HepG2 (cell line): ENCODE measurements around the gene CCDC80. TPM values are rescaled to one million over a fixed set of nuclear protein-coding genes. Genes with fewer than 3 reads are reported as not detected.

Source experiments
- ASH2L ChIP-seq: fragments of 300-600, 200-600 bp; sonication (generic); IDR thresholded peaks from 2 replicates; pipeline ENCODE4 v1.7.0; 2017; ENCODE audit warnings: low read depth, mild to moderate bottlenecking, moderate library complexity, mixed read lengths, low read length; ENCODE audit not compliant: insufficient read length
- ATM ChIP-seq: fragments of 450-650 bp; IDR thresholded peaks from 2 replicates; pipeline ENCODE4 v1.7.1; 2017; ENCODE audit warnings: mild to moderate bottlenecking, borderline replicate concordance
- CEBPB ChIP-seq: IDR thresholded peaks from 2 replicates; pipeline ENCODE4 v1.6.1; 2011; ENCODE audit warnings: low read depth, low read length, improper control_type of control experiment, borderline replicate concordance
- FIP1L1 ChIP-seq: fragments of 200-400 bp; formaldehyde crosslinking; IDR thresholded peaks from 2 replicates; pipeline ENCODE4 v1.6.1; 2018; ENCODE audit warnings: low read depth, mild to moderate bottlenecking, low read length, moderate library complexity, borderline replicate concordance; ENCODE audit not compliant: insufficient read depth
- GMEB1 ChIP-seq: sonication (generic); formaldehyde crosslinking; IDR thresholded peaks from 2 replicates; pipeline ENCODE4 v1.5.1; 2020; ENCODE audit warnings: missing genetic modification reagents, mild to moderate bottlenecking, borderline replicate concordance
- HMGXB4 ChIP-seq, 2 experiments: sonication (generic) in 1 of 2; formaldehyde crosslinking in 1 of 2; IDR thresholded peaks; 2 replicates each; pipeline versions ENCODE4 v1.4.0 to v1.6.1; 2018 to 2020; ENCODE audit warnings: missing genetic modification reagents in 2 of 2, borderline replicate concordance in 1 of 2, low read depth in 1 of 2, mild to moderate bottlenecking in 1 of 2, missing biosample characterization in 1 of 2
- MLX ChIP-seq: IDR thresholded peaks from 2 replicates; pipeline ENCODE4 v1.6.1; 2016
- NONO ChIP-seq, 2 experiments: fragments of 450-650 bp in 1 of 2; sonication (generic) in 1 of 2; formaldehyde crosslinking in 1 of 2; IDR thresholded peaks in 1 of 2; conservative IDR thresholded peaks in 1 of 2; 2 replicates each; pipeline versions ENCODE4 v1.6.1 to v1.8.0; 2017 to 2022; ENCODE audit warnings: mild to moderate bottlenecking in 1 of 2, missing genetic modification reagents in 1 of 2, moderate library complexity in 1 of 2
- RFX5 ChIP-seq: IDR thresholded peaks from 2 replicates; pipeline ENCODE4 v1.6.1; 2011; ENCODE audit warnings: low read depth, low read length, improper control_type of control experiment
- TMF1 ChIP-seq: sonication (generic); formaldehyde crosslinking; IDR thresholded peaks from 2 replicates; pipeline ENCODE4 v1.8.1; 2022; ENCODE audit warnings: low read depth, missing genetic modification reagents
- ZNF318 ChIP-seq: sonication (generic); formaldehyde crosslinking; IDR thresholded peaks from 2 replicates; pipeline ENCODE4 v1.4.0; 2020; ENCODE audit warnings: mild to moderate bottlenecking, missing genetic modification reagents
- ZNF496 ChIP-seq: sonication (generic); formaldehyde crosslinking; IDR thresholded peaks from 2 replicates; pipeline ENCODE4 v1.8.1; 2023; ENCODE audit warnings: mild to moderate bottlenecking, moderate library complexity, missing genetic modification reagents; ENCODE audit not compliant: insufficient replicate concordance
- ZNF775 ChIP-seq: sonication (generic); formaldehyde crosslinking; IDR thresholded peaks from 2 replicates; pipeline ENCODE4 v1.4.0; 2020; ENCODE audit warnings: missing genetic modification reagents, mild to moderate bottlenecking, moderate library complexity, borderline replicate concordance
- ZNF841 ChIP-seq: sonication (generic); formaldehyde crosslinking; IDR thresholded peaks from 2 replicates; pipeline ENCODE4 v1.8.1; 2023; ENCODE audit warnings: missing genetic modification reagents, borderline replicate concordance
- polyA plus RNA-seq, 8 experiments: library from polyadenylated mRNA; depleted of rRNA in 3 of 8; stranded (reverse) in 7 of 8; unstranded in 1 of 8; fragments of >200 nt; fragmentation: Illumina TruSeq in 4 of 8; extraction: Trizol in 4 of 8; gene quantifications; 2 replicates each; pipeline versions ENCODE4 v1.2.1 to v1.2.3, GENCODE V29; 2011 to 2016; ENCODE audit warnings: low read depth in 4 of 8, missing spikeins in 1 of 8, mixed read lengths in 1 of 8; ENCODE audit not compliant: insufficient read depth in 1 of 8
- total RNA-seq, 5 experiments: library from RNA; depleted of rRNA; stranded (reverse); fragments of >200 nt; fragmentation: Illumina TruSeq; extraction: Trizol; gene quantifications; 2 replicates each; pipeline ENCODE4 v1.2.3, GENCODE V29; 2016; ENCODE audit warnings: low read depth in 1 of 5

The CCDC80 gene
- total and polyA plus RNA-seq, 2 of the 13 experiments (the other 11 are each of a cell fraction or from before 2014, with no cell fraction given), result not detected

- no peak for TF ChIP-seq ATM
- TF ChIP-seq ZNF318 (CRISPR knock-in tag), result no peak; the same call in 1 of the 2 replicates
- TF ChIP-seq ZNF841 (CRISPR knock-in tag), result 0 out of 2 replicates have a peak, but pooled peaks have one; percentile 2
- peak; percentile 50; the same call in 1 of the 2 replicates for TF ChIP-seq MLX
- TF ChIP-seq ZNF775 (CRISPR knock-in tag), result peak; percentile 33; the same call in 1 of the 2 replicates
- TF ChIP-seq HMGXB4 (CRISPR knock-in tag; IDR thresholded peaks at IDR 0.05; ENCODE audit: borderline replicate concordance in 1 of 2, low read depth in 1 of 2), result peak in 1 of 2 experiments; percentile 56; a peak in 3 of 4 replicates
- peak; percentile 81 for TF ChIP-seq ASH2L
- peak; percentile 86 for TF ChIP-seq CEBPB
- peak; percentile 98 for TF ChIP-seq GMEB1 (CRISPR knock-in tag)
- no peak for TF ChIP-seq FIP1L1
- TF ChIP-seq TMF1 (CRISPR knock-in tag), result no peak; the same call in 1 of the 2 replicates
- no peak for TF ChIP-seq ZNF496 (CRISPR knock-in tag)
- TF ChIP-seq RFX5, result no peak
- no peak for TF ChIP-seq NONO (IDR thresholded peaks at IDR 0.05)
- TF ChIP-seq NONO (CRISPR knock-in tag; conservative IDR thresholded peaks at IDR 0.05), result peak; percentile 93
Observed at GRCh38 chr3:112561734-112562529, 79.0 kb downstream of the CCDC80 start, which contains the start of the genes ATG3 and SLC35A5 (continued).
